GM10266 (cell line): ENCODE data around the gene RAB3GAP1.

Experiments
- DNase-seq: peaks from one replicate; pipeline ENCODE4 v3.0.0; 2012; ENCODE audit errors: extremely low spot score
- CTCF ChIP-seq: IDR thresholded peaks from 2 replicates; pipeline ENCODE4 v1.5.1; 2012; ENCODE audit warnings: mild to moderate bottlenecking, low read depth; ENCODE audit not compliant: control insufficient read depth, insufficient read depth; ENCODE audit errors: missing control alignments

RAB3GAP1 gene

GRCh38 chr2:135164431-135164830 lies 112.3 kb downstream of the RAB3GAP1 start:
- no peak for TF ChIP-seq CTCF
- DNase-seq, result no peak

DNA sequence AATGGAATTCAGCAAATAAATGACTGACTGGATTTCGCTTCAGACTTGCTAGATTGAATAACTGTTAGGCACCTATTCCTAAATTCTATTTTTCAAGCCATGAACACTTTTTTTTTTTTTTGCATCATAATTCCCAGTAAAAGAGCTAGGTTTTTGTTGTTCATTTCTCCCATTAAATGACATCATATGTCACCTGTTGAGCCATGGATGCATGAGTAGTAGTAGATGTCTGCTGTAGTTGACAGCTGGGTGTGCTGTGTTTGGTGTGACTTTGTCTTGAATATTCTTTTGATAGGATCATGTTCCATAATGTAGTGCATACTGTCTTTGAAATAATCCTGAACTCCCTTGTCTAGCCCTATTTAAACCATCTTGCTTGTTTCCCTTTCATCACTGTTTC lies 115.2 kb downstream of the RAB3GAP1 start:
- DNase-seq, result no peak
- TF ChIP-seq CTCF, result no peak

DNA sequence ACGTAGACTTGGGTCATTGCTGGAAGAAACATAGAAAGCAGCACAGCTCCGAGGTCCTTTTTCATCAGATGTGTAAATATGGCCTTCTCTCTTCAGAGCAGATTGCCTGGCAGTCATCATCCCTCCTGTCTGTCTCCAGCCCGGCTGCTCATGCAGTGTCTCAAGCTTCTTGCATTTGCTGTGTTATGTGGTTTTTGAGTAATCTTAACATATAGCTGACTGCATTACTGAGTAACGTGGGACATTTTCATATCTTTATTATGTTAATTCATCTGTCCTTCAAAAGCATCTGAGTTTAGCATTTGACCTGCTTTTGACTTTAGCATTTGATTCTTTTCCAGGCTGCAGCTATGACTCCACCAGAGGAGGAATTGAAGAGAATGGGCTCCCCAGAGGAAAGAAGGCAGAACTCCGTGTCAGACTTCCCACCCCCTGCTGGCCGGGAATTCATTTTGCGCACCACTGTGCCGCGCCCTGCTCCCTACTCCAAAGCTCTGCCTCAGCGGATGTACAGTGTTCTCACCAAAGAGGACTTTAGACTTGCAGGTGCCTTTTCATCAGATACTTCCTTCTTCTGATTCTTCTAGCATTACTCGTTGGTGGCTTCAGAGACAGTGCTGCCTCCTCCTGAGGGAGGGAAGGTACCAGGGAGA lies 116.2 kb downstream of the RAB3GAP1 start:
- DNase-seq, result no peak
- no peak for TF ChIP-seq CTCF

- DNase-seq, result no peak
- no peak for TF ChIP-seq CTCF
Measured at GRCh38 chr2:135169900-135170753, 118.0 kb downstream of the RAB3GAP1 start.

GRCh38 chr2:135174049-135174809 lies 122.1 kb downstream of the RAB3GAP1 start:
- no peak for DNase-seq
- TF ChIP-seq CTCF, result no peak

DNA sequence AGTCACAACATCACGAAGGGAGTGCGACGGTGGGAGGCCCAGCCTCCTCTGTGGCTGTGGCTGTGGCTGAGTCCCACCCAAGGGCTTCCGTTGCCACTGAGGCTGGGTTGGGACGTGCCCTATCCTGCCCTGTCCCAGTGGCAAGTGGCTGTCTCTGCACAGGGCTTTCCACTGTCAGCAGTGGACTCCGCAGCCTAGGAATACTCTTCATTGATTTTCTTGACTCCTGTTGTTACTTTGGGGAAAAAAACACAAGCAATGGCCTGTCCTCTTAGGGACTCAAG lies 122.7 kb downstream of the RAB3GAP1 start:
- no peak for TF ChIP-seq CTCF

More for the DNA sequence above, 122.7 kb downstream of the RAB3GAP1 start:
- no peak for DNase-seq
